ENCODE measurements around the gene TRIO.

GRCh38 chr5:14355391-14355790 is 212.2 kb downstream of the TRIO start:
- TF ChIP-seq POLR2AphosphoS5 (IDR thresholded peaks at IDR 0.05): no peak
- TF ChIP-seq CTCF (IDR thresholded peaks at IDR 0.05): no peak
- no peak for TF ChIP-seq EP300 (IDR thresholded peaks at IDR 0.05; ENCODE audit: low read depth)

All from transverse colon (tissue), 4 donors.